GM12892 (cell line): ENCODE results near the gene ATP23.

ENCODE experiments used
- DNase-seq: peaks from one replicate; pipeline ENCODE4 v3.0.0; 2011; ENCODE audit not compliant: insufficient read length
- FAIRE-seq: peaks from 2 replicates; lab custom pipeline; 2011; peaks lifted over from hg19 to GRCh38; lab: Jason Lieb, UNC
- POLR2A ChIP-seq: IDR thresholded peaks from 2 replicates; pipeline ENCODE4 v1.6.1; 2011; ENCODE audit warnings: low read depth, low read length, control low read depth
- POLR2AphosphoS5 ChIP-seq: IDR thresholded peaks from 2 replicates; pipeline ENCODE4 v1.6.1; 2011; ENCODE audit warnings: low read depth, low read length, control low read depth
- TAF1 ChIP-seq: IDR thresholded peaks from 2 replicates; pipeline ENCODE4 v1.6.1; 2011; ENCODE audit warnings: low read depth, mild to moderate bottlenecking, control low read depth, low read length, borderline replicate concordance

The ATP23 gene

GRCh38 chr12:57992001-57992400, 50.6 kb downstream of the ATP23 start:
- no peak for FAIRE-seq
- TF ChIP-seq POLR2A (no peak), TAF1 (no peak), POLR2AphosphoS5 (no peak)
- DNase-seq = no peak

- no peak for DNase-seq
- no peak for FAIRE-seq
- no peak for TF ChIP-seq POLR2A
- TF ChIP-seq POLR2AphosphoS5 = no peak
- TF ChIP-seq TAF1 = no peak
Observed at GRCh38 chr12:57993030-57993429, 51.7 kb downstream of the ATP23 start.

- DNase-seq (no peak), FAIRE-seq (no peak)
- no peak for TF ChIP-seq POLR2AphosphoS5
- no peak for TF ChIP-seq TAF1
- no peak for TF ChIP-seq POLR2A
Observed at GRCh38 chr12:57993834-57994233, 52.5 kb downstream of the ATP23 start.

- TF ChIP-seq POLR2AphosphoS5 = no peak
- TF ChIP-seq TAF1 = no peak
- FAIRE-seq = no peak
Observed at GRCh38 chr12:57996520-57996919, 55.2 kb downstream of the ATP23 start.

GRCh38 chr12:57998251-57998650, 56.9 kb downstream of the ATP23 start:
- TF ChIP-seq TAF1 = no peak
- no peak for TF ChIP-seq POLR2A
- no peak for TF ChIP-seq POLR2AphosphoS5
- DNase-seq (no peak), FAIRE-seq (no peak)

More at GRCh38 chr12:57996520-57996919, 55.2 kb downstream of the ATP23 start:
- no peak for DNase-seq

GRCh38 chr12:58000499-58000898, 59.1 kb downstream of the ATP23 start:
- no peak for FAIRE-seq
- TF ChIP-seq POLR2AphosphoS5 (no peak), POLR2A (no peak), TAF1 (no peak)
- DNase-seq = no peak

GRCh38 chr12:58007875-58008274, 66.5 kb downstream of the ATP23 start:
- TF ChIP-seq POLR2A (no peak), TAF1 (no peak), POLR2AphosphoS5 (no peak)
- no peak for DNase-seq
- FAIRE-seq = no peak

GRCh38 chr12:58008634-58009033, 67.3 kb downstream of the ATP23 start:
- TF ChIP-seq POLR2A (no peak), TAF1 (no peak), POLR2AphosphoS5 (no peak)
- DNase-seq (no peak), FAIRE-seq (no peak)
